Transverse colon (tissue), 4 donors: ENCODE results near the gene STMN3.

ENCODE experiments used
- CTCF ChIP-seq, 5 experiments: fragments of 200-600 bp in 3 of 5; fragments of 450-650 bp in 2 of 5; sonication (generic) in 3 of 5; IDR thresholded peaks; 1 replicate in 2 of 5; 2 replicates in 3 of 5; pipeline ENCODE4 v1.5.1; 2016 to 2017; ENCODE audit warnings: antibody characterized with exemption in 5 of 5, inconsistent platforms in 3 of 5, mild to moderate bottlenecking in 2 of 5, moderate library complexity in 1 of 5
- EP300 ChIP-seq: sonication (generic); formaldehyde crosslinking; IDR thresholded peaks from one replicate; pipeline ENCODE4 v1.6.1; 2017; ENCODE audit warnings: antibody characterized with exemption, low read depth
- POLR2A ChIP-seq: fragments of 450-650 bp; IDR thresholded peaks from one replicate; pipeline ENCODE4 v1.6.1; 2016; ENCODE audit warnings: antibody characterized with exemption, mild to moderate bottlenecking, moderate library complexity
- POLR2AphosphoS5 ChIP-seq, 3 donors: sonication (generic); formaldehyde crosslinking; IDR thresholded peaks; one replicate each; pipeline ENCODE4 v1.6.1; 2016; ENCODE audit warnings: antibody characterized with exemption in 3 of 3

- TF ChIP-seq CTCF (IDR thresholded peaks at IDR 0.05), result no peak
- no peak for TF ChIP-seq POLR2AphosphoS5 (IDR thresholded peaks at IDR 0.05)
- no peak for TF ChIP-seq POLR2A
- TF ChIP-seq EP300, result no peak
Measured at GRCh38 chr20:63699466-63700198, 46.4 kb upstream of the STMN3 start.
